GM13976 (cell line): ENCODE data around the gene CXADR.

Experiments used
- DNase-seq: peaks from one replicate; pipeline ENCODE4 v3.0.0; 2012; ENCODE audit warnings: low spot score
- in situ Hi-C: fragments of 300-500 bp; cut with MboI; formaldehyde crosslinking; loops from one replicate; pipeline ENCODE4 v1.12.0; 2022; ENCODE audit warnings: low sequenced_read_pairs, mixed read lengths, inconsistent platforms; ENCODE audit not compliant: unreplicated experiment
- TF ChIP-seq, protein P1 (sequence below): IDR thresholded peaks from 2 replicates; pipeline ENCODE4 v1.5.1; 2012; ENCODE audit warnings: borderline replicate concordance, mild to moderate bottlenecking; ENCODE audit not compliant: insufficient read depth; ENCODE audit errors: extremely low read depth, missing control alignments, control extremely low read depth

The CXADR gene

DNA sequence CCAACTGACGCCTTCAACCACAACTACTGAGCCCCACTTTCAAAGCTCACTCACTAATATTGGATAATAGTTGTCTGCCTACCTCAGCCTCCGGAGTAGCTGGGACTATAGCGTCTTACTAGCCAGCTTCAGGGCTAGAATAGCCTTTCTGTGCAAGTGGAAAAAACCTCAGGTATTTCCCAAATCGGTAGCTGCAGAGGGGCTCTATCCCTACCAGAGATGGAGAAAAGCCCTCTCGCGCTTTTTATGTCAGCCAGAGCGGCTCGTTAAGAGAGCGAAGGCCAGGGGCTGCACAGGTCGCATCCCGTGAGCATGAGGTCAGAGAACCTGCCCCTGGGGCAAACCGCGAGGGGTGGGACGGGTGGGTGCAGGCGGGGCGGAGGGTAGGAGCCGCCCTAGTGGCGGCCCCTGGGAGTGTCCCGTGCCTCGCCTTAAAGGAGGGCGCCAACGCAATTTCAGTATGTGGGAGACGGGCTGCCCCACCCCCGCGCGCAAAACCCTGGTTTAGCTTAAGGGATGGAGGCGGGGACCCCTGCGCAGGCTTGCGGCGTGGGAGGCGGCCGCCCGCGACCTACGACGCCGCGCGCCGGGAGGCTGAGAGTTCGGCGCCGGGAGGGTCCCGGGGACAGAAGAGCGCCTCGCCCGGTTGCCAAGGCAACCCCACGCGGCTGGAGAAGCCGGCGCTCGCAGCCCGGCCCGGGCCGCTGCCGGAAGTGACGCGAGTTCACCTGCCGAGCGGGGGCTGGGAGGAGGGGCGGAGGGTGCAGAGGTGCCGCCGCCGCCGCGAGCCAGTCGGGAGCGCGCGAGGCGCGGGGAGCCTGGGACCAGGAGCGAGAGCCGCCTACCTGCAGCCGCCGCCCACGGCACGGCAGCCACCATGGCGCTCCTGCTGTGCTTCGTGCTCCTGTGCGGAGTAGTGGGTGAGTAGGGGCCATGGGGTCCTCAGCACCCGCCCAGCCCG lies at the start of gene CXADR:
CXADR (plus strand) TSS at position 791 of the 961 bp plus-strand sequence; CDS start at position 878, 87 bp downstream.
- in situ Hi-C loops: no loop called here
- peak; percentile 89 for DNase-seq
- TF ChIP-seq, protein P1, sequence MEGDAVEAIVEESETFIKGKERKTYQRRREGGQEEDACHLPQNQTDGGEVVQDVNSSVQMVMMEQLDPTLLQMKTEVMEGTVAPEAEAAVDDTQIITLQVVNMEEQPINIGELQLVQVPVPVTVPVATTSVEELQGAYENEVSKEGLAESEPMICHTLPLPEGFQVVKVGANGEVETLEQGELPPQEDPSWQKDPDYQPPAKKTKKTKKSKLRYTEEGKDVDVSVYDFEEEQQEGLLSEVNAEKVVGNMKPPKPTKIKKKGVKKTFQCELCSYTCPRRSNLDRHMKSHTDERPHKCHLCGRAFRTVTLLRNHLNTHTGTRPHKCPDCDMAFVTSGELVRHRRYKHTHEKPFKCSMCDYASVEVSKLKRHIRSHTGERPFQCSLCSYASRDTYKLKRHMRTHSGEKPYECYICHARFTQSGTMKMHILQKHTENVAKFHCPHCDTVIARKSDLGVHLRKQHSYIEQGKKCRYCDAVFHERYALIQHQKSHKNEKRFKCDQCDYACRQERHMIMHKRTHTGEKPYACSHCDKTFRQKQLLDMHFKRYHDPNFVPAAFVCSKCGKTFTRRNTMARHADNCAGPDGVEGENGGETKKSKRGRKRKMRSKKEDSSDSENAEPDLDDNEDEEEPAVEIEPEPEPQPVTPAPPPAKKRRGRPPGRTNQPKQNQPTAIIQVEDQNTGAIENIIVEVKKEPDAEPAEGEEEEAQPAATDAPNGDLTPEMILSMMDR: no peak

DNA sequence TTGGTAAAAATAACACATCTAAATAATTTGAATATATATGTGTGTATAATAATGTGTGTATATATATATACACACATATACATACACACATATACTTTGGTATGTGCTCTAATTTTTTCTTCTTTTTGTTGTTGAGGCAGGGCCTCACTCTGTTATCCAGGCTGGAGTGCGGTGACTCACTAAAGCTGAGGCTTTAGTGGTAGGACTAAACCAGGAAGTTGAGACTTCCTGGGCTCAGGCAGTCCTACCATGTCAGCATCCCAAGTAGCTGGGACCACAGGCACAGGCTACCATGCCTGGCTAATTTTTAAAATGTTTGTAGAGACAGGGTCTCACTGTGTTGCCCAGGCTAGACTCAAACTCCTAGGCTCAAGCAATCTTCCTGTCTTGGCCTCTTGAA lies 46.7 kb upstream of the CXADR start:
- TF ChIP-seq, protein P1: no peak
- in situ Hi-C loops: no loop called here
- DNase-seq: no peak

DNA sequence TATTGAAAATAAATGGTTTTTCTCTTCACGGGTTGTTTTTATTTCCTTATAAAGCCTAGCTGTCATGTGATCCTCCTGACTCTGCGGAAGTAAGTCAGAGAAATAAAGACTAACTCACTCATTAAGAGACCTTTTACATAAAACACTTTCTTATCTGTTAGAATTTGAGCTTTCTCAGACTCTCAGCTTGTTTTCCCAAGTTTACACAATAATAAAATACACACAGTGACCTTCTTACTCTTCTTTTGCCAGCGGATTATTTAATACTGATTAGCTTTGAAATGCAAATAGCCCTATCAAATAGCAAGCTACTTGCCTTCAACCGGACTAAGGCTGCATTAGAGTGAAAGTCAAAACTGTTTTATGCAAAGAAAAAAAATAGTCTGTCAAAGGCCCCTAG lies 45.5 kb upstream of the CXADR start:
- TF ChIP-seq, protein P1: no peak
- in situ Hi-C loops: no loop called here

DNA sequence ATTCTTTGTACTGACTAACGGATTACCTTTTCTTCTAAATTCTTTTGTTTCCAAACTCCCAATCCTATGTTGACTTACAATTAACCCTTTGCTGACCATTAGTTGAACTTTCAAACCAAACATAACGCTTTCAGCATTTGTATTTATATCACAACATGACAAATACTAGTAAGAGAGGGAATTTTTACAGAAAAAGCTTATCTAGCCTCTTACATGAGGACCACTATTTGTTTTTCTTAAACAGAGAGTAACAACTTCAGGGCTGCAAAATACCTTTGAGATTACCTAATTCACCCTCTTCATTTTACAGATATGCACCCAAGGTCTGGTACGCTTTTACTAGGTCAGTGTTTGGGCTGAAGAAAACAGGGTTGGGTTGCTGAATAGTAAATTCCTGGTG lies 45.0 kb upstream of the CXADR start:
- in situ Hi-C loops: no loop called here
- TF ChIP-seq, protein P1: no peak
- no peak for DNase-seq

More for the DNA sequence above, 45.5 kb upstream of the CXADR start:
- DNase-seq: no peak

DNA sequence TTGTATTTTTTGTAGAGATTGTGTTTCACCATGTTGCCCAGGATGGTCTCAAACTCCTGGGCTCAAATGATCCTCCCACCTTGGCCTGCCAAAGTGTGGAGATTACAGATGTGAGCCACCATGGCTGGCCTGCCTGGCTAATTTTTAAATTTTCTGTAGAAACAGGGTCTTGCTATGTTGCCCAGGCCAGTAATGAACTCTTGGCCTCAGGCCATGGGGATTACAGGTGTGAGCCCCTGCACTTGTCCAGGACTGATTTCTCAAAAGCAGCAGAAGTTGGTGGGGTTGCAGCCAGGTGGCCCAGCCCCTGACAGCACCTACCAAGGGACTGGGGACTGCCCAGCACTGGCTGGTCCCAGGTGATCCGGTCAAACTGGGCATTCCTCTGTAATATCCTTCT lies 44.1 kb upstream of the CXADR start:
- TF ChIP-seq, protein P1: no peak
- in situ Hi-C loops: no loop called here
- no peak for DNase-seq

DNA sequence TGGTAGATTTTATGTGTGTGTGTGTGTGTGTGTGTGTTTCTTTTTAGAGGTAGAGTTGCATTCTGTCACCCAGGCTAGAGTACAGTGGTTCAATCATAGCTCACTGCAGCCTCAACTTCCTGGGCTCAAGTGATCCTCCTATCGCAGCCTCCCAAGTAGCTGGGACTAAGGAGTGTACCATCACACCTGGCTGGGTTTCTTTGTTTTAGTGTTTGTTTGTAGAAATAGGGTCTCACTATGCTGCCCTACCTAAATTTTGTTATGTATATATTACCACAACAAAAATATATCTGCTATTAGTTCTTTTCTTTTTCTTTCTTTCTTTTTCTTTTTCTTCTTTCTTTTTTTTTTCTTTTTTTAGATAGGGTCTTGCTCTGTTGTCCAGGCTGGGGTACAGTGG lies 43.1 kb upstream of the CXADR start:
- TF ChIP-seq, protein P1: no peak
- in situ Hi-C loops: no loop called here
- no peak for DNase-seq

DNA sequence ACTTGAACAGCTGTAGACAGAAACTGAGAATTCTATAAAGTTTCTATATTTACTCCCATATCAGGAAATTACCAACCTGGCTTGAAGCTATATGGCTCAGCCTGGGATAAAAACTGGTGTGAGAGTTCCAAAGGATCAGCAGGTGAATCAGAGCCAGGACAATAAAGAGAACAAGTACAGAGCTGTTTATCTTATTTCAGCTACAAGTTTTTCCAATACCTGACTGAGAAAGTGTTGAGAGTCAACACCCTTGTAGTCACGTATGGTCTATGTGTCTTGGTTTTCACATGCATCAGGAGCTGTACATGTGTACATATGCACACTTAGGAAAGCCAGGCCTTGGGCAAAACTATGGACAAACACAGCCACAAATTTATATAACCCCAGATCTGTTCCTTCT lies 40.7 kb upstream of the CXADR start:
- in situ Hi-C loops: no loop called here
- no peak for DNase-seq
- TF ChIP-seq, protein P1: no peak
